B cell (primary cell): ENCODE measurements around the gene CEP112. TPM values are rescaled to one million over a fixed set of nuclear protein-coding genes. Genes with fewer than 3 reads are reported as not detected.

Experiments
- ATAC-seq: fragments of 200-7000 bp; cut with Tn5 transposase; one replicate; pipeline ENCODE4 v1.10.0; 2021; ENCODE audit warnings: low read depth, mild to moderate bottlenecking, moderate number of reproducible peaks, moderate library complexity
- CTCF ChIA-PET: fragments of 350-600 bp; sonication (Branson Sonifier 250); formaldehyde crosslinking; loops from one replicate; lab custom pipeline; 2021; ENCODE audit warnings: antibody characterized with exemption, inconsistent platforms; lab: Charles Lee
- POLR2A ChIA-PET: fragments of 350-600 bp; sonication (Branson Sonifier 250); formaldehyde crosslinking; loops from one replicate; lab custom pipeline; 2021; ENCODE audit warnings: antibody characterized with exemption; lab: Charles Lee
- DNase-seq: peaks from one replicate; pipeline ENCODE4 v3.0.0; 2013
- H2AFZ ChIP-seq: 2 replicates; pipeline ENCODE4 v1.6.1; 2012; ENCODE audit warnings: mild to moderate bottlenecking, low read depth, low read length; ENCODE audit not compliant: insufficient read depth, poor library complexity, severe bottlenecking
- H3K27ac ChIP-seq, 2 donors: 1 replicate in 1 of 2; 2 replicates in 1 of 2; pipeline ENCODE4 v1.5.1; 2012 to 2013; ENCODE audit warnings: low read length in 2 of 2, mild to moderate bottlenecking in 2 of 2, moderate library complexity in 1 of 2
- H3K27me3 ChIP-seq, 4 experiments: fragments of 200-600 bp in 1 of 4; sonication (generic) in 1 of 4; replicated peaks in 1 of 4; 1 replicate in 2 of 4; 2 replicates in 2 of 4; pipeline versions ENCODE4 v1.6.1 to v1.7.0; 2013 to 2016; ENCODE audit warnings: low read length in 3 of 4, mild to moderate bottlenecking in 2 of 4, mixed read lengths in 1 of 4, moderate library complexity in 1 of 4; ENCODE audit not compliant: insufficient read depth in 4 of 4, control insufficient read depth in 3 of 4; ENCODE audit errors: control extremely low read depth in 1 of 4
- H3K36me3 ChIP-seq, 2 experiments: replicated peaks in 1 of 2; 1 replicate in 1 of 2; 2 replicates in 1 of 2; pipeline versions ENCODE4 v1.6.1 to v1.7.1; 2013; ENCODE audit warnings: low read length in 1 of 2; ENCODE audit not compliant: insufficient read depth in 2 of 2, control insufficient read depth in 1 of 2; ENCODE audit errors: control extremely low read depth in 1 of 2, extremely low read depth in 1 of 2
- H3K4me1 ChIP-seq, 2 donors: fragments of 200-600 bp in 1 of 2; sonication (generic) in 1 of 2; 1 replicate in 1 of 2; 2 replicates in 1 of 2; pipeline versions ENCODE4 v1.5.1 to v1.6.1; 2013 to 2017; ENCODE audit warnings: low read length in 2 of 2; ENCODE audit not compliant: control insufficient read depth in 2 of 2, insufficient read depth in 2 of 2
- H3K4me2 ChIP-seq: replicated peaks from 2 replicates; pipeline ENCODE3; 2012; ENCODE audit warnings: mild to moderate bottlenecking, low read depth, low read length; ENCODE audit not compliant: poor library complexity, severe bottlenecking
- H3K4me3 ChIP-seq, 5 experiments: fragments of 200-600 bp in 1 of 5; sonication (generic) in 1 of 5; 1 replicate in 3 of 5; 2 replicates in 2 of 5; pipeline versions ENCODE4 v1.5.1 to v1.7.0; 2011 to 2016; ENCODE audit warnings: low read length in 4 of 5, mild to moderate bottlenecking in 4 of 5, low read depth in 2 of 5, control low read depth in 1 of 5, moderate library complexity in 1 of 5; ENCODE audit not compliant: insufficient read depth in 1 of 5; ENCODE audit errors: control extremely low read depth in 1 of 5, extremely low read depth in 1 of 5
- H3K79me2 ChIP-seq: fragments of 200-600 bp; sonication (generic); one replicate; pipeline ENCODE4 v1.6.0; 2016; ENCODE audit warnings: low read length; ENCODE audit not compliant: control insufficient read depth, insufficient read depth
- H3K9ac ChIP-seq: fragments of 200-600 bp; sonication (generic); 2 replicates; pipeline ENCODE4 v1.6.1; 2017; ENCODE audit warnings: mild to moderate bottlenecking, low read length, moderate library complexity
- H3K9me3 ChIP-seq, 3 donors: one replicate each; pipeline versions ENCODE4 v1.6.1 to v1.7.1; 2013; ENCODE audit warnings: low read length in 2 of 3; ENCODE audit not compliant: control insufficient read depth in 2 of 3, insufficient read depth in 1 of 3; ENCODE audit errors: control extremely low read depth in 1 of 3
- H4K20me1 ChIP-seq: 2 replicates; pipeline ENCODE4 v1.6.0; 2012; ENCODE audit warnings: mild to moderate bottlenecking, low read length; ENCODE audit not compliant: insufficient read depth, control insufficient read depth, poor library complexity, severe bottlenecking
- H3K27ac Mint-ChIP-seq: one replicate; pipeline ENCODE4 v1.8.0; 2021; ENCODE audit warnings: mixed read lengths
- H3K27me3 Mint-ChIP-seq: one replicate; pipeline ENCODE4 v1.8.0; 2021; ENCODE audit warnings: mixed read lengths
- H3K4me1 Mint-ChIP-seq: one replicate; pipeline ENCODE4 v1.8.0; 2021; ENCODE audit warnings: mixed read lengths
- H3K4me3 Mint-ChIP-seq: one replicate; pipeline ENCODE4 v1.8.0; 2021; ENCODE audit warnings: mixed read lengths
- H3K9me3 Mint-ChIP-seq: one replicate; pipeline ENCODE4 v1.8.0; 2022; ENCODE audit warnings: mixed read lengths; ENCODE audit not compliant: insufficient read depth
- EZH2 ChIP-seq: IDR thresholded peaks from 2 replicates; pipeline ENCODE4 v1.6.1; 2012; ENCODE audit warnings: borderline replicate concordance, low read depth, mild to moderate bottlenecking, moderate library complexity, low read length; ENCODE audit not compliant: insufficient read depth, poor library complexity, severe bottlenecking
- WGBS: methylation state at CpG from one replicate; pipeline ENCODE4 v1.1.5; 2013; ENCODE audit warnings: missing lambda C conversion rate; ENCODE audit not compliant: insufficient coverage; 5-methylcytosine and 5-hydroxymethylcytosine counted together
- intact Hi-C: fragments of 100-400 bp; cut with micrococcal nuclease; formaldehyde crosslinking; loops from one replicate; pipeline ENCODE4 v1.10.0; 2022
- polyA plus RNA-seq: library from polyadenylated mRNA; depleted of rRNA; stranded (reverse); fragments of >200 nt; gene quantifications from 2 replicates; pipeline ENCODE4 v1.2.3, GENCODE V29; 2012
- total RNA-seq, 2 donors: library from RNA; stranded (reverse); fragments of 120-200 nt in 1 of 2; gene quantifications; 1 replicate in 1 of 2; 2 replicates in 1 of 2; pipeline versions ENCODE4 v1.2.3 to v1.2.4, GENCODE V29; 2013 to 2022
- TF ChIP-seq, protein P1 (sequence below): fragments of 200-600 bp; IDR thresholded peaks from one replicate; pipeline ENCODE4 v1.8.0; 2022; ENCODE audit warnings: antibody characterized with exemption, mild to moderate bottlenecking

Gene CEP112
- total and polyA plus RNA-seq, 2 donors (not counting 1 experiment from before 2014, with no cell fraction given): 0.57 to 4.6 TPM

DNA sequence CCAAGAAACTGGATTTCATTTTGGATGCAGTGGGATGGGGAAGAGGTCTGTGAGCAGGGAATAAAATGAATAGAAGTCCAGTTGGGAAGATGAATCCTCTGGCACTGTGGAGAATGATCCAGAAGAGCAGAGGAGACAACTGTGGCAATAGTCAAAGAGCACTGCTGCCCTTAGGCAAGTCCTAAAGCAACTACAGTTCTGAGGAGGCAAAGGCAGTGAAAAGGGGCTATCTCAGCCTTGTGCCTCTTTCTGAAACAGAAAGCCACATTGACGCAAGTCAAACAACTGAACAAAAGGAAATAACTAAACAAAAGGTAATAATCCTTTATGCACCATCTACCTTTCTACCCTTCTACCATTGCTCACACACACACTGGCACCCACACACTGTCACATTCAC lies 392.5 kb downstream of the CEP112 start:
- ChIA-PET POLR2A (no interaction called here), CTCF (no interaction called here)
- no peak overlapping the region for H3K27ac ChIP-seq
- WGBS: 40% methylated on average over 1 of the region's 1 CpG
- no peak overlapping the region for H2AFZ ChIP-seq
- peaks cover 3 to 11% (median 5%) of the 10 kb centered on the region in 3 donors for H3K9me3 ChIP-seq
- no peak overlapping the region for H3K4me3 Mint-ChIP-seq
- H3K27me3 ChIP-seq: no peaks in the 10 kb centered on the region
- ATAC-seq: no peak
- H3K9ac ChIP-seq: no peak overlapping the region
- no peak overlapping the region for H3K4me3 ChIP-seq
- H3K9me3 Mint-ChIP-seq: peaks cover 12% of the 10 kb centered on the region
- H4K20me1 ChIP-seq: no peaks in the 10 kb centered on the region
- H3K36me3 ChIP-seq: no peaks in the 10 kb centered on the region
- no peaks in the 10 kb centered on the region for H3K79me2 ChIP-seq
- no peak overlapping the region for H3K27ac Mint-ChIP-seq
- no peaks in the 10 kb centered on the region for H3K4me1 ChIP-seq
- H3K4me2 ChIP-seq: no peak overlapping the region
- H3K4me1 Mint-ChIP-seq: no peaks in the 10 kb centered on the region
- no peak for DNase-seq
- H3K27me3 Mint-ChIP-seq: no peaks in the 10 kb centered on the region
- intact Hi-C loops: no loop called here
- no peak for TF ChIP-seq EZH2
- TF ChIP-seq, protein P1, sequence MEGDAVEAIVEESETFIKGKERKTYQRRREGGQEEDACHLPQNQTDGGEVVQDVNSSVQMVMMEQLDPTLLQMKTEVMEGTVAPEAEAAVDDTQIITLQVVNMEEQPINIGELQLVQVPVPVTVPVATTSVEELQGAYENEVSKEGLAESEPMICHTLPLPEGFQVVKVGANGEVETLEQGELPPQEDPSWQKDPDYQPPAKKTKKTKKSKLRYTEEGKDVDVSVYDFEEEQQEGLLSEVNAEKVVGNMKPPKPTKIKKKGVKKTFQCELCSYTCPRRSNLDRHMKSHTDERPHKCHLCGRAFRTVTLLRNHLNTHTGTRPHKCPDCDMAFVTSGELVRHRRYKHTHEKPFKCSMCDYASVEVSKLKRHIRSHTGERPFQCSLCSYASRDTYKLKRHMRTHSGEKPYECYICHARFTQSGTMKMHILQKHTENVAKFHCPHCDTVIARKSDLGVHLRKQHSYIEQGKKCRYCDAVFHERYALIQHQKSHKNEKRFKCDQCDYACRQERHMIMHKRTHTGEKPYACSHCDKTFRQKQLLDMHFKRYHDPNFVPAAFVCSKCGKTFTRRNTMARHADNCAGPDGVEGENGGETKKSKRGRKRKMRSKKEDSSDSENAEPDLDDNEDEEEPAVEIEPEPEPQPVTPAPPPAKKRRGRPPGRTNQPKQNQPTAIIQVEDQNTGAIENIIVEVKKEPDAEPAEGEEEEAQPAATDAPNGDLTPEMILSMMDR: no peak

DNA sequence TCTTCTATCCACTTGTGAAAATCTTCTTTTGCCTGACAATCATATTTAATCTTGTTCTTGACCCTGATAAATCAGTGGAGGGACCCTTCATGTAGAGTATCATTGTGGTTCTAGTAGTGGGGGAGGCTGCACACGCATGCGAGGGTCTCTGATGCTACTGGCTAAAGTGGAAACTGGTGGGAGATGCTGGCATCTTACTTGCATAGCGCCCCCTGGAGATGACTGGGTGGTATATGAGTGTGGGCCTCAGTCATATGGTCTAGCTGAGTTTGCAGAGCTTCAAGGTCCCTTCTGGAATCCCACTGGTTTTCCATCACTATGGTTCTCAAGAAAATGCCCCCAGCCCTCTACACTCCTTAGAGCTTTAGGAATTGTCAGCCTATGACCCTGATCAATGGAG lies 394.1 kb downstream of the CEP112 start:
- CTCF ChIA-PET: no interaction called here
- POLR2A ChIA-PET: no interaction called here

More for the DNA sequence above, 394.1 kb downstream of the CEP112 start:
- TF ChIP-seq, protein P1: no peak
- no peak for TF ChIP-seq EZH2
- no peak overlapping the region for H3K27ac Mint-ChIP-seq
- H3K4me1 ChIP-seq: no peaks in the 10 kb centered on the region
- no peaks in the 10 kb centered on the region for H3K79me2 ChIP-seq
- intact Hi-C loops: no loop called here
- H3K4me2 ChIP-seq: no peak overlapping the region
- H3K4me3 ChIP-seq: no peak overlapping the region
- peaks cover 8% of the 10 kb centered on the region for H3K9me3 Mint-ChIP-seq
- H2AFZ ChIP-seq: no peak overlapping the region
- H3K4me1 Mint-ChIP-seq: no peaks in the 10 kb centered on the region
- no peaks in the 10 kb centered on the region for H4K20me1 ChIP-seq
- no peak overlapping the region for H3K4me3 Mint-ChIP-seq
- ATAC-seq (no peak), DNase-seq (no peak)
- no peak overlapping the region for H3K9ac ChIP-seq
- H3K27me3 ChIP-seq: no peaks in the 10 kb centered on the region
- no peaks in the 10 kb centered on the region for H3K36me3 ChIP-seq
- WGBS: 60% methylated on average over 3 of the region's 3 CpGs
- H3K27ac ChIP-seq: no peak overlapping the region
- no peaks in the 10 kb centered on the region for H3K27me3 Mint-ChIP-seq
- H3K9me3 ChIP-seq: peaks cover 3 to 11% (median 5%) of the 10 kb centered on the region in 3 donors
